HepG2 (cell line): ENCODE data around the gene SERPINA6. TPM values are rescaled to one million over a fixed set of nuclear protein-coding genes. Genes with fewer than 3 reads are reported as not detected.

Source experiments
- DMAP1 ChIP-seq: IDR thresholded peaks from 2 replicates; pipeline ENCODE4 v1.6.1; 2016
- HMG20A ChIP-seq: IDR thresholded peaks from 2 replicates; pipeline ENCODE4 v1.6.1; 2016; ENCODE audit warnings: borderline replicate concordance
- HMGA1 ChIP-seq: sonication (generic); formaldehyde crosslinking; conservative IDR thresholded peaks from 2 replicates; pipeline ENCODE4 v1.4.0; 2020; ENCODE audit warnings: missing genetic modification reagents
- JUN ChIP-seq: sonication (generic); formaldehyde crosslinking; IDR thresholded peaks from 2 replicates; pipeline ENCODE4 v1.4.0; 2020; ENCODE audit warnings: mild to moderate bottlenecking, missing genetic modification reagents
- MIER3 ChIP-seq: IDR thresholded peaks from 2 replicates; pipeline ENCODE4 v1.6.1; 2016; ENCODE audit warnings: missing compliant biosample characterization, borderline replicate concordance
- MXD4 ChIP-seq: IDR thresholded peaks from 2 replicates; pipeline ENCODE4 v1.6.1; 2016; ENCODE audit warnings: mild to moderate bottlenecking, missing biosample characterization, missing genetic modification reagents
- NCOA2 ChIP-seq: sonication (generic); formaldehyde crosslinking; IDR thresholded peaks from 2 replicates; pipeline ENCODE4 v1.8.0; 2022; ENCODE audit warnings: inconsistent platforms
- NFE2 ChIP-seq: sonication (generic); formaldehyde crosslinking; IDR thresholded peaks from 2 replicates; pipeline ENCODE4 v1.4.0; 2020; ENCODE audit warnings: missing genetic modification reagents
- NR2C2 ChIP-seq: sonication (generic); formaldehyde crosslinking; IDR thresholded peaks from 2 replicates; pipeline ENCODE4 v1.4.0; 2020; ENCODE audit warnings: missing genetic modification reagents, mild to moderate bottlenecking, moderate library complexity, borderline replicate concordance
- PAF1 ChIP-seq: IDR thresholded peaks from 2 replicates; pipeline ENCODE4 v1.6.1; 2016; ENCODE audit warnings: missing genetic modification reagents, missing compliant biosample characterization
- SMAD9 ChIP-seq: sonication (generic); formaldehyde crosslinking; IDR thresholded peaks from 2 replicates; pipeline ENCODE4 v1.5.1; 2020; ENCODE audit warnings: mild to moderate bottlenecking, missing genetic modification reagents
- ZNF484 ChIP-seq: sonication (generic); formaldehyde crosslinking; IDR thresholded peaks from 2 replicates; pipeline ENCODE4 v1.5.1; 2020; ENCODE audit warnings: mild to moderate bottlenecking, low read depth, missing genetic modification reagents, borderline replicate concordance
- ZNF567 ChIP-seq: sonication (generic); formaldehyde crosslinking; IDR thresholded peaks from 2 replicates; pipeline ENCODE4 v1.8.1; 2023; ENCODE audit warnings: mild to moderate bottlenecking, missing genetic modification reagents, borderline replicate concordance
- polyA plus RNA-seq, 8 experiments: library from polyadenylated mRNA; depleted of rRNA in 3 of 8; stranded (reverse) in 7 of 8; unstranded in 1 of 8; fragments of >200 nt; fragmentation: Illumina TruSeq in 4 of 8; extraction: Trizol in 4 of 8; gene quantifications; 2 replicates each; pipeline versions ENCODE4 v1.2.1 to v1.2.3, GENCODE V29; 2011 to 2016; ENCODE audit warnings: low read depth in 4 of 8, missing spikeins in 1 of 8, mixed read lengths in 1 of 8; ENCODE audit not compliant: insufficient read depth in 1 of 8
- total RNA-seq, 5 experiments: library from RNA; depleted of rRNA; stranded (reverse); fragments of >200 nt; fragmentation: Illumina TruSeq; extraction: Trizol; gene quantifications; 2 replicates each; pipeline ENCODE4 v1.2.3, GENCODE V29; 2016; ENCODE audit warnings: low read depth in 1 of 5
- TF ChIP-seq, protein P1 (sequence below): sonication (generic); formaldehyde crosslinking; IDR thresholded peaks from 2 replicates; pipeline ENCODE4 v1.5.0; 2020; ENCODE audit warnings: mild to moderate bottlenecking, missing genetic modification reagents
- TF ChIP-seq, protein P2 (sequence below): sonication (generic); formaldehyde crosslinking; IDR thresholded peaks from 2 replicates; pipeline ENCODE4 v1.8.0; 2022; ENCODE audit warnings: mild to moderate bottlenecking, missing genetic modification reagents, borderline replicate concordance
- TF ChIP-seq, protein P3 (sequence below): sonication (generic); formaldehyde crosslinking; IDR thresholded peaks from 2 replicates; pipeline ENCODE4 v1.4.0; 2020; ENCODE audit warnings: missing genetic modification reagents
- TF ChIP-seq, protein P4 (sequence below): sonication (generic); formaldehyde crosslinking; IDR thresholded peaks from 2 replicates; pipeline ENCODE4 v1.4.0; 2020; ENCODE audit warnings: missing genetic modification reagents

Gene SERPINA6
- total and polyA plus RNA-seq, 2 of the 13 experiments (the other 11 are each of a cell fraction or from before 2014, with no cell fraction given): 260 to 333 TPM

DNA sequence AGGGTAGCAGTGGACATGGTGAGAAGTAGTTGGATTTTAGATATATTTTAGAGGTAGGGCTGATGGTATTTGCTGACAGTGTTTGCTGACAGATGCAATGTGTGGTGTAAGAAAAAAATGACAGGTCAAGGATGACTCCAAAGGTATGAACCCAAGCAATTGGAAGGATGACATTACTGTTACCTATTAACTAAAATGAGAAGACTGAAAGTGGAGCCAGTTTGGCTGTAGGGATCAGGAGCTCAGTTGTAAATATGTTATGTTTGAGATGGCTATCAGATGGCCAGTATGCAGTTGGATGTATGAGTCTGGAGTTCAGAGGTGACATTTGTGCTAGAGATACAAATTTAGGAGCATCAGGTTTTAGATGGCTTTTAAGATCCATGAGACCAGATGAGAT is 17.4 kb upstream of the SERPINA6 start (continued):
- TF ChIP-seq, protein P1, sequence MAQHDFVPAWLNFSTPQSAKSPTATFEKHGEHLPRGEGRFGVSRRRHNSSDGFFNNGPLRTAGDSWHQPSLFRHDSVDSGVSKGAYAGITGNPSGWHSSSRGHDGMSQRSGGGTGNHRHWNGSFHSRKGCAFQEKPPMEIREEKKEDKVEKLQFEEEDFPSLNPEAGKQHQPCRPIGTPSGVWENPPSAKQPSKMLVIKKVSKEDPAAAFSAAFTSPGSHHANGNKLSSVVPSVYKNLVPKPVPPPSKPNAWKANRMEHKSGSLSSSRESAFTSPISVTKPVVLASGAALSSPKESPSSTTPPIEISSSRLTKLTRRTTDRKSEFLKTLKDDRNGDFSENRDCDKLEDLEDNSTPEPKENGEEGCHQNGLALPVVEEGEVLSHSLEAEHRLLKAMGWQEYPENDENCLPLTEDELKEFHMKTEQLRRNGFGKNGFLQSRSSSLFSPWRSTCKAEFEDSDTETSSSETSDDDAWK (CRISPR knock-in tag): no peak
- TF ChIP-seq ZNF567 (CRISPR knock-in tag) (no peak), NFE2 (CRISPR knock-in tag) (no peak), DMAP1 (CRISPR knock-in tag) (no peak), PAF1 (CRISPR knock-in tag) (no peak), JUN (CRISPR knock-in tag) (no peak), NCOA2 (peak; percentile 92), MIER3 (CRISPR knock-in tag) (peak; percentile 93), ZNF484 (no peak), SMAD9 (CRISPR knock-in tag) (no peak), HMGA1 (CRISPR knock-in tag) (no peak), MXD4 (CRISPR knock-in tag) (0 out of 2 replicates have a peak, but pooled peaks have one; percentile 45), HMG20A (CRISPR knock-in tag) (peak; percentile 90; the same call in 1 of the 2 replicates), NR2C2 (CRISPR knock-in tag) (peak; percentile 73)
- TF ChIP-seq, protein P2, sequence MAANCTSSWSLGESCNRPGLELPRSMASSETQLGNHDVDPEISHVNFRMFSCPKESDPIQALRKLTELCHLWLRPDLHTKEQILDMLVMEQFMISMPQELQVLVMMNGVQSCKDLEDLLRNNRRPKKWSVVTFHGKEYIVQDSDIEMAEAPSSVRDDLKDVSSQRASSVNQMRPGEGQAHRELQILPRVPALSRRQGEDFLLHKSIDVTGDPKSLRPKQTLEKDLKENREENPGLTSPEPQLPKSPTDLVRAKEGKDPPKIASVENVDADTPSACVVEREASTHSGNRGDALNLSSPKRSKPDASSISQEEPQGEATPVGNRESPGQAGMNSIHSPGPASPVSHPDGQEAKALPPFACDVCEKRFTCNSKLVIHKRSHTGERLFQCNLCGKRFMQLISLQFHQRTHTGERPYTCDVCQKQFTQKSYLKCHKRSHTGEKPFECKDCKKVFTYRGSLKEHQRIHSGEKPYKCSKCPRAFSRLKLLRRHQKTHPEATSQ (CRISPR knock-in tag): peak; percentile 27; the same call in 1 of the 2 replicates
- TF ChIP-seq, protein P3, sequence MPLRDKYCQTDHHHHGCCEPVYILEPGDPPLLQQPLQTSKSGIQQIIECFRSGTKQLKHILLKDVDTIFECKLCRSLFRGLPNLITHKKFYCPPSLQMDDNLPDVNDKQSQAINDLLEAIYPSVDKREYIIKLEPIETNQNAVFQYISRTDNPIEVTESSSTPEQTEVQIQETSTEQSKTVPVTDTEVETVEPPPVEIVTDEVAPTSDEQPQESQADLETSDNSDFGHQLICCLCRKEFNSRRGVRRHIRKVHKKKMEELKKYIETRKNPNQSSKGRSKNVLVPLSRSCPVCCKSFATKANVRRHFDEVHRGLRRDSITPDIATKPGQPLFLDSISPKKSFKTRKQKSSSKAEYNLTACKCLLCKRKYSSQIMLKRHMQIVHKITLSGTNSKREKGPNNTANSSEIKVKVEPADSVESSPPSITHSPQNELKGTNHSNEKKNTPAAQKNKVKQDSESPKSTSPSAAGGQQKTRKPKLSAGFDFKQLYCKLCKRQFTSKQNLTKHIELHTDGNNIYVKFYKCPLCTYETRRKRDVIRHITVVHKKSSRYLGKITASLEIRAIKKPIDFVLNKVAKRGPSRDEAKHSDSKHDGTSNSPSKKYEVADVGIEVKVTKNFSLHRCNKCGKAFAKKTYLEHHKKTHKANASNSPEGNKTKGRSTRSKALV (CRISPR knock-in tag): no peak
- TF ChIP-seq, protein P4, sequence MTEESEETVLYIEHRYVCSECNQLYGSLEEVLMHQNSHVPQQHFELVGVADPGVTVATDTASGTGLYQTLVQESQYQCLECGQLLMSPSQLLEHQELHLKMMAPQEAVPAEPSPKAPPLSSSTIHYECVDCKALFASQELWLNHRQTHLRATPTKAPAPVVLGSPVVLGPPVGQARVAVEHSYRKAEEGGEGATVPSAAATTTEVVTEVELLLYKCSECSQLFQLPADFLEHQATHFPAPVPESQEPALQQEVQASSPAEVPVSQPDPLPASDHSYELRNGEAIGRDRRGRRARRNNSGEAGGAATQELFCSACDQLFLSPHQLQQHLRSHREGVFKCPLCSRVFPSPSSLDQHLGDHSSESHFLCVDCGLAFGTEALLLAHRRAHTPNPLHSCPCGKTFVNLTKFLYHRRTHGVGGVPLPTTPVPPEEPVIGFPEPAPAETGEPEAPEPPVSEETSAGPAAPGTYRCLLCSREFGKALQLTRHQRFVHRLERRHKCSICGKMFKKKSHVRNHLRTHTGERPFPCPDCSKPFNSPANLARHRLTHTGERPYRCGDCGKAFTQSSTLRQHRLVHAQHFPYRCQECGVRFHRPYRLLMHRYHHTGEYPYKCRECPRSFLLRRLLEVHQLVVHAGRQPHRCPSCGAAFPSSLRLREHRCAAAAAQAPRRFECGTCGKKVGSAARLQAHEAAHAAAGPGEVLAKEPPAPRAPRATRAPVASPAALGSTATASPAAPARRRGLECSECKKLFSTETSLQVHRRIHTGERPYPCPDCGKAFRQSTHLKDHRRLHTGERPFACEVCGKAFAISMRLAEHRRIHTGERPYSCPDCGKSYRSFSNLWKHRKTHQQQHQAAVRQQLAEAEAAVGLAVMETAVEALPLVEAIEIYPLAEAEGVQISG (CRISPR knock-in tag): 0 out of 2 replicates have a peak, but pooled peaks have one; percentile 20
